GM21526 (cell line): ENCODE results near the gene MYOD1.

ENCODE experiments used
- ATAC-seq: cut with Tn5 transposase; IDR thresholded peaks from one replicate; pipeline ENCODE4 v1.9.1; 2021; ENCODE audit warnings: moderate library complexity; ENCODE audit not compliant: unreplicated experiment, low FRiP score

Gene MYOD1

GRCh38 chr11:17768547-17768946, 49.2 kb downstream of the MYOD1 start:
- no peak for ATAC-seq

DNA sequence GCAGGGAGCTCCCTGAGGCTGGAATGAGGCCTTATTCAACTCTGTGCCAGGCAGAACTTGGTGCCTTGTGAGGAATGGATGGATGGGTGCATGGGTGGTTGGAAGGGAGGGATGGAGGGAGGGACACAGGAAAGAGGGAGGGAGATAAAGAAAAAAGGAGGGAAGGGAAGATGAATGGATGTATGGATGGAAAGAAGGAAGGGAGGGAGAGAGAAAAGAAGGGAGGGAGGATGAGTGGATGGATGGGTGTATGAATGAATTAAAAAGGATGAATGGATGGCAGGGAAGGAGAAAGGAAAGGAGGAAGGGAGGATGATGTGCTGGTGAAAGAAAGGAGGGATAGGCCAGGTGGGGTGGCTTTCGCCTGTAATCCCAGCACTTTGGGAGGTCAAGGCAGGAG, 49.8 kb downstream of the MYOD1 start:
- ATAC-seq = no peak

- ATAC-seq = no peak
These were observed 50.8 kb downstream of the MYOD1 start for GRCh38 chr11:17770048-17770652.

DNA sequence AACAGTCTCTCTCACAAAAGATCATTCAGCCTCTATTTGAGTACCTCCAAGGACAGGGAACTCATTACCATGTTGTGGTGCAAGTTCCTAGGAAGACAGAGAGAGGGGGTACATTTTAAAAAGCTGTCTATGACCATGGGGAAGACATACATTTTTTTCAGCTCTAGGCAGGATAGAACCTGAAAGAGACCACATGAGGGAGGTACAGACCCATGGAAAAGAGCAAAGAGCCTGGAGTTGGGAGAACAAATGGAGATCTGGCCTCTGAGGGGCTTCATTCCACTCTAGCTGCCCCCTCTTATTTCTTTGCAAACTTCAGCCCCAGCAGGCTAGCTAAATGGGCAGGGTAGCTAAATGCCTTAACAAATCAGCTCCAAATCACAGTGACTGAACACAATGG, 51.5 kb downstream of the MYOD1 start:
- no peak for ATAC-seq

DNA sequence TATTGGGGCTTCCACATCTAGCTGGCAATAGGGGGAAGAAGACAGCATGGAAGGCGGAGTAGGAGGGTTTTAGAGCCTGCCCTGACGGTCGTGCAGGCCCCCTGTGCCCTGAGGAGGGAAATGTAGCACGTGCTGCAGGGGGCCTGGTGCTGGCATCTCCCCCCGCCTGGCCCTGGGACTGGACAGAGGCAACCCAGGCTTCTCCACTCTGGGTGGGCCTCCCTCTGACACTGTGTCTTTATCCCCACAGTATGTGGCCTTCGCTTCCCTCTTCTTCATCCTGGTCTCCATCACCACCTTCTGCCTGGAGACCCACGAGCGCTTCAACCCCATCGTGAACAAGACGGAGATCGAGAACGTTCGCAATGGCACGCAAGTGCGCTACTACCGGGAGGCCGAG, 52.0 kb downstream of the MYOD1 start:
- no peak for ATAC-seq
